Fibroblast of lung (primary cell): Measurements from ENCODE around the gene CEMP1. TPM values are rescaled to one million over a fixed set of nuclear protein-coding genes. Genes with fewer than 3 reads are reported as not detected.

Source experiments
- DNase-seq, 2 donors: peaks; one replicate each; pipeline versions ENCODE4 v3.0.0 to v3.0.0-alpha.2; 2010; ENCODE audit warnings: low read depth in 2 of 2
- H2AFZ ChIP-seq: 2 replicates; pipeline ENCODE4 v1.5.1; 2012; ENCODE audit warnings: low read length, control low read depth, inconsistent platforms
- H3K27ac ChIP-seq: 2 replicates; pipeline ENCODE4 v1.5.1; 2011; ENCODE audit warnings: low read length, control low read depth; ENCODE audit not compliant: insufficient read depth
- H3K27me3 ChIP-seq: 2 replicates; pipeline ENCODE4 v1.5.1; 2011; ENCODE audit warnings: mild to moderate bottlenecking, low read length; ENCODE audit not compliant: control insufficient read depth, insufficient read depth
- H3K36me3 ChIP-seq: 2 replicates; pipeline ENCODE4 v1.5.1; 2011; ENCODE audit warnings: low read length; ENCODE audit not compliant: control insufficient read depth, insufficient read depth
- H3K4me1 ChIP-seq: 2 replicates; pipeline ENCODE4 v1.5.1; 2011; ENCODE audit warnings: low read length; ENCODE audit not compliant: control insufficient read depth, insufficient read depth; ENCODE audit errors: extremely low read depth
- H3K4me2 ChIP-seq: 2 replicates; pipeline ENCODE4 v1.5.1; 2011; ENCODE audit warnings: low read length, control low read depth; ENCODE audit not compliant: insufficient read depth; ENCODE audit errors: extremely low read depth
- H3K4me3 ChIP-seq, 4 experiments: fragments of 200-600 bp in 1 of 4; sonication (generic) in 1 of 4; replicated peaks in 1 of 4; 2 replicates each; pipeline ENCODE4 v1.5.1; 2011 to 2016; ENCODE audit warnings: low read length in 4 of 4, low read depth in 3 of 4, mild to moderate bottlenecking in 3 of 4, control low read depth in 2 of 4, inconsistent platforms in 1 of 4, mixed read lengths in 1 of 4; ENCODE audit not compliant: insufficient read depth in 1 of 4; ENCODE audit errors: control extremely low read depth in 1 of 4
- H3K79me2 ChIP-seq: 2 replicates; pipeline ENCODE4 v1.5.1; 2012; ENCODE audit warnings: mild to moderate bottlenecking, low read length, inconsistent platforms; ENCODE audit not compliant: control insufficient read depth, insufficient read depth
- H3K9ac ChIP-seq: 2 replicates; pipeline ENCODE4 v1.5.1; 2011; ENCODE audit warnings: mild to moderate bottlenecking, low read length, control low read depth; ENCODE audit not compliant: insufficient read depth
- H3K9me3 ChIP-seq: 2 replicates; pipeline ENCODE4 v1.5.1; 2012; ENCODE audit warnings: low read depth, low read length; ENCODE audit not compliant: control insufficient read depth, insufficient read depth
- H4K20me1 ChIP-seq: 2 replicates; pipeline ENCODE4 v1.5.1; 2011; ENCODE audit warnings: low read length; ENCODE audit not compliant: control insufficient read depth, insufficient read depth; ENCODE audit errors: extremely low read depth
- CTCF ChIP-seq, 2 donors: IDR thresholded peaks in 1 of 2; conservative IDR thresholded peaks in 1 of 2; 1 replicate in 1 of 2; 2 replicates in 1 of 2; pipeline ENCODE4 v1.5.1; 2011 to 2012; ENCODE audit warnings: low read length in 2 of 2, control low read depth in 1 of 2, inconsistent platforms in 1 of 2, low read depth in 1 of 2, mild to moderate bottlenecking in 1 of 2
- EZH2 ChIP-seq: IDR thresholded peaks from 2 replicates; pipeline ENCODE4 v1.5.1; 2012; ENCODE audit warnings: low read length, control low read depth, mild to moderate bottlenecking; ENCODE audit errors: missing control alignments
- polyA plus RNA-seq, 2 donors: library from polyadenylated mRNA; depleted of rRNA in 1 of 2; stranded (reverse) in 1 of 2; unstranded in 1 of 2; fragments of >200 nt; gene quantifications; 2 replicates each; pipeline ENCODE4 v1.2.1, GENCODE V29; 2011 to 2012; ENCODE audit warnings: missing spikeins in 1 of 2
- total RNA-seq: library from RNA; depleted of rRNA; stranded (reverse); fragments of >200 nt; gene quantifications from 2 replicates; pipeline ENCODE4 v1.2.1, GENCODE V29; 2014

Gene CEMP1
- total and polyA plus RNA-seq, 2 donors (not counting 1 experiment from before 2014, with no cell fraction given): not detected

- H2AFZ ChIP-seq: no peak overlapping the region
- H3K36me3 ChIP-seq: peaks cover 21% of the 10 kb centered on the region
- H3K9me3 ChIP-seq: no peaks in the 10 kb centered on the region
- H3K79me2 ChIP-seq: peaks cover 70% of the 10 kb centered on the region
- TF ChIP-seq CTCF (conservative IDR thresholded peaks at IDR 0.05 in 1 of 2, IDR thresholded peaks at IDR 0.05 in 1 of 2; ENCODE audit: low read depth in 1 of 2, low read length in 2 of 2) (no peak), EZH2 (no peak)
- H3K27me3 ChIP-seq: no peaks in the 10 kb centered on the region
- H3K9ac ChIP-seq: no peak overlapping the region
- no peak for DNase-seq
- peaks cover 2% of the 10 kb centered on the region for H4K20me1 ChIP-seq
- H3K4me3 ChIP-seq: no peak overlapping the region
- peaks cover 16% of the 10 kb centered on the region for H3K4me1 ChIP-seq
- no peak overlapping the region for H3K4me2 ChIP-seq
- H3K27ac ChIP-seq: peak overlapping the region; percentile 2
Measured at GRCh38 chr16:2518823-2519710, 12.1 kb downstream of the CEMP1 start.

- peaks cover 2% of the 10 kb centered on the region for H4K20me1 ChIP-seq
- H3K9ac ChIP-seq: no peak overlapping the region
- H3K36me3 ChIP-seq: peaks cover 12% of the 10 kb centered on the region
Measured at GRCh38 chr16:2517954-2518605, 13.1 kb downstream of the CEMP1 start.

More at GRCh38 chr16:2517954-2518605, 13.1 kb downstream of the CEMP1 start:
- Histone ChIP-seq H3K79me2 (peaks cover 70% of the 10 kb centered on the region), H3K4me1 (peaks cover 19% of the 10 kb centered on the region), H3K9me3 (no peaks in the 10 kb centered on the region), H2AFZ (no peak overlapping the region), H3K27me3 (no peaks in the 10 kb centered on the region), H3K4me3 (no peak overlapping the region), H3K27ac (peak overlapping the region; percentile 31), H3K4me2 (peak overlapping the region; percentile 27)
- no peak for TF ChIP-seq CTCF (conservative IDR thresholded peaks at IDR 0.05 in 1 of 2, IDR thresholded peaks at IDR 0.05 in 1 of 2; ENCODE audit: low read depth in 1 of 2, low read length in 2 of 2)
- TF ChIP-seq EZH2: no peak
- no peak for DNase-seq
